Gastrocnemius medialis (tissue), 4 donors: Measurements from ENCODE around the gene FKBP10.

Source experiments
- POLR2A ChIP-seq, 2 donors: fragments of 450-650 bp; IDR thresholded peaks; one replicate each; pipeline ENCODE4 v1.6.1; 2017; ENCODE audit warnings: antibody characterized with exemption in 2 of 2, mild to moderate bottlenecking in 2 of 2, moderate library complexity in 2 of 2
- TF ChIP-seq, protein P1 (sequence below), 5 experiments: fragments of 450-650 bp in 3 of 5; fragments of 200-600 bp in 2 of 5; sonication (generic) in 2 of 5; IDR thresholded peaks in 4 of 5; conservative IDR thresholded peaks in 1 of 5; 1 replicate in 4 of 5; 2 replicates in 1 of 5; pipeline ENCODE4 v1.5.1; 2016 to 2019; ENCODE audit warnings: antibody characterized with exemption in 5 of 5, mild to moderate bottlenecking in 3 of 5, moderate library complexity in 3 of 5

DNA sequence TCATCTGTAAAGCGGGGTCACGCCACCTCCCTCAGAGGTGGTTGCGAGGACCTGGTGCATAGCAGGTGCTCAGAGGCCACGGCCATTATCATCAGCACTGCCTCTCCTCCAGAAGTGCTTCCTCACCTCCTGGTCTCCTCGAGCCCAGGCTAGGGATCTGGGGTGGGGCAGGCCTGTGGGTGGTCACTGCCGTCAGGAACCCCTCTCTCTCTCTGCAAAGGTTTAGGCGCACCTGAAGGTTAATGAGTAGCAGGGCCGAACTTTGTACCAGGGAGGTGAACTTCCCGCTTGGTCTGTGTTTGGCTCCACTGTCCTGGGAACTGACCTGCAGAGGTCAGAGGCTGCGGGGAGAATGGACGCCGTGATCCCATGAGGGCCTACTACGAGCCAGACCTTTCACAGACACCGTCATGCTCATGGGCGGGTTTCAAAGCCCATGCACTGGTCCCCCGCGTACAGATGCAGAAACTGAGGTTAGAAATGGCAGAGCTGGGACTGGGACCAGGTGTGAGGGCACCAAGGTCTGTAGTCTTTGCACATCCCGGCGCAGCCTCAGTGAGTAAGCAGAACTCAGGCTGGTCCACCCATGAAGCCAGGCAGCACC is 40.1 kb upstream of the FKBP10 start:
- TF ChIP-seq, protein P1, sequence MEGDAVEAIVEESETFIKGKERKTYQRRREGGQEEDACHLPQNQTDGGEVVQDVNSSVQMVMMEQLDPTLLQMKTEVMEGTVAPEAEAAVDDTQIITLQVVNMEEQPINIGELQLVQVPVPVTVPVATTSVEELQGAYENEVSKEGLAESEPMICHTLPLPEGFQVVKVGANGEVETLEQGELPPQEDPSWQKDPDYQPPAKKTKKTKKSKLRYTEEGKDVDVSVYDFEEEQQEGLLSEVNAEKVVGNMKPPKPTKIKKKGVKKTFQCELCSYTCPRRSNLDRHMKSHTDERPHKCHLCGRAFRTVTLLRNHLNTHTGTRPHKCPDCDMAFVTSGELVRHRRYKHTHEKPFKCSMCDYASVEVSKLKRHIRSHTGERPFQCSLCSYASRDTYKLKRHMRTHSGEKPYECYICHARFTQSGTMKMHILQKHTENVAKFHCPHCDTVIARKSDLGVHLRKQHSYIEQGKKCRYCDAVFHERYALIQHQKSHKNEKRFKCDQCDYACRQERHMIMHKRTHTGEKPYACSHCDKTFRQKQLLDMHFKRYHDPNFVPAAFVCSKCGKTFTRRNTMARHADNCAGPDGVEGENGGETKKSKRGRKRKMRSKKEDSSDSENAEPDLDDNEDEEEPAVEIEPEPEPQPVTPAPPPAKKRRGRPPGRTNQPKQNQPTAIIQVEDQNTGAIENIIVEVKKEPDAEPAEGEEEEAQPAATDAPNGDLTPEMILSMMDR (IDR thresholded peaks at IDR 0.05 in 4 of 5, conservative IDR thresholded peaks at IDR 0.05 in 1 of 5), result no peak
- TF ChIP-seq POLR2A (IDR thresholded peaks at IDR 0.05), result no peak
